Effector memory CD8-positive, alpha-beta T cell (primary cell): ENCODE results near the gene AP3S1.
"Not testable (repeated sequence)": the region's sequence is repeated elsewhere in the genome, so short reads cannot be mapped to it uniquely, and the experiment has no call there.

Experiments
- ATAC-seq: fragments of 150-1000 bp; cut with Tn5 transposase; replicated peaks from 2 replicates; pipeline ENCODE4 v1.10.0; 2021; ENCODE audit warnings: mild to moderate bottlenecking, moderate library complexity
- DNase-seq, 3 experiments: peaks; one replicate each; pipeline ENCODE4 v3.0.0; 2021
- H3K27ac Mint-ChIP-seq, 2 donors: one replicate each; pipeline ENCODE4 v1.8.0; 2022; ENCODE audit warnings: mild to moderate bottlenecking in 2 of 2, mixed read lengths in 2 of 2, moderate library complexity in 2 of 2
- H3K27me3 Mint-ChIP-seq, 2 donors: one replicate each; pipeline ENCODE4 v1.8.0; 2022; ENCODE audit warnings: mixed read lengths in 2 of 2
- H3K36me3 Mint-ChIP-seq: one replicate; pipeline ENCODE4 v1.8.0; 2022; ENCODE audit warnings: mild to moderate bottlenecking, moderate library complexity, mixed read lengths; ENCODE audit not compliant: insufficient read depth
- H3K4me1 Mint-ChIP-seq, 2 donors: one replicate each; pipeline ENCODE4 v1.8.0; 2022; ENCODE audit warnings: low read depth in 2 of 2, mixed read lengths in 2 of 2
- H3K4me3 Mint-ChIP-seq, 2 donors: one replicate each; pipeline ENCODE4 v1.8.0; 2022; ENCODE audit warnings: mild to moderate bottlenecking in 2 of 2, mixed read lengths in 2 of 2, moderate library complexity in 2 of 2
- H3K9me3 Mint-ChIP-seq, 2 donors: one replicate each; pipeline ENCODE4 v1.8.0; 2022; ENCODE audit warnings: mixed read lengths in 2 of 2

The AP3S1 gene

GRCh38 chr5:115895821-115896220, 54.1 kb downstream of the AP3S1 start:
- H3K9me3 Mint-ChIP-seq: no peaks in the 10 kb centered on the region
- ATAC-seq (no peak), DNase-seq (no peak)
- H3K36me3 Mint-ChIP-seq: peaks cover 9% of the 10 kb centered on the region
- H3K4me1 Mint-ChIP-seq: no peaks in the 10 kb centered on the region
- H3K27ac Mint-ChIP-seq: no peak overlapping the region
- H3K27me3 Mint-ChIP-seq: no peaks in the 10 kb centered on the region
- no peak overlapping the region for H3K4me3 Mint-ChIP-seq

GRCh38 chr5:115898656-115899055, 56.9 kb downstream of the AP3S1 start:
- H3K27me3 Mint-ChIP-seq: no peaks in the 10 kb centered on the region
- no peaks in the 10 kb centered on the region for H3K9me3 Mint-ChIP-seq
- no peak overlapping the region for H3K4me3 Mint-ChIP-seq
- no peak overlapping the region for H3K27ac Mint-ChIP-seq
- no peaks in the 10 kb centered on the region for H3K4me1 Mint-ChIP-seq
- no peak for ATAC-seq
- DNase-seq: no peak
- peaks cover 9% of the 10 kb centered on the region for H3K36me3 Mint-ChIP-seq

DNA sequence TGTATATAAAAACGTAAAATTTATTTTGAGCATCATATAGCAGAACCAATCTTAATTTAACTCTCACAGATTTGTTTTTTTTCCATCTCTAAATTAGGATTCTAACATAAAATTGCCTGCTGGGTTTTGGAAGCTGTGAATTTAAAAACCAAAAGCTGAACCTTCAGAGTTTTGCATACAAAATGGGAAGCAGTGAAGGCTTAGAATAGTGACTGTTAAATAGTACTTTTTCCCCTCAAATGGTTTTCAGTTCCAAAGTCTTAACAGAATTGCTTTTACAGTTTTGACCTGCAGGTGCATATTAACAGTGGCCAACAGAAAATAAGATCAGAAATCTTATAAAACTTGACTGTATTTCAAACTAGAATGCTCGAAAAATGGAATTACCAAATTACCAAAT, 65.4 kb downstream of the AP3S1 start:
- no peak overlapping the region for H3K4me3 Mint-ChIP-seq
- DNase-seq (no peak), ATAC-seq (no peak)
- H3K27ac Mint-ChIP-seq: no peak overlapping the region
- no peaks in the 10 kb centered on the region for H3K9me3 Mint-ChIP-seq
- H3K4me1 Mint-ChIP-seq: no peaks in the 10 kb centered on the region
- H3K27me3 Mint-ChIP-seq: no peaks in the 10 kb centered on the region
- no peaks in the 10 kb centered on the region for H3K36me3 Mint-ChIP-seq

DNA sequence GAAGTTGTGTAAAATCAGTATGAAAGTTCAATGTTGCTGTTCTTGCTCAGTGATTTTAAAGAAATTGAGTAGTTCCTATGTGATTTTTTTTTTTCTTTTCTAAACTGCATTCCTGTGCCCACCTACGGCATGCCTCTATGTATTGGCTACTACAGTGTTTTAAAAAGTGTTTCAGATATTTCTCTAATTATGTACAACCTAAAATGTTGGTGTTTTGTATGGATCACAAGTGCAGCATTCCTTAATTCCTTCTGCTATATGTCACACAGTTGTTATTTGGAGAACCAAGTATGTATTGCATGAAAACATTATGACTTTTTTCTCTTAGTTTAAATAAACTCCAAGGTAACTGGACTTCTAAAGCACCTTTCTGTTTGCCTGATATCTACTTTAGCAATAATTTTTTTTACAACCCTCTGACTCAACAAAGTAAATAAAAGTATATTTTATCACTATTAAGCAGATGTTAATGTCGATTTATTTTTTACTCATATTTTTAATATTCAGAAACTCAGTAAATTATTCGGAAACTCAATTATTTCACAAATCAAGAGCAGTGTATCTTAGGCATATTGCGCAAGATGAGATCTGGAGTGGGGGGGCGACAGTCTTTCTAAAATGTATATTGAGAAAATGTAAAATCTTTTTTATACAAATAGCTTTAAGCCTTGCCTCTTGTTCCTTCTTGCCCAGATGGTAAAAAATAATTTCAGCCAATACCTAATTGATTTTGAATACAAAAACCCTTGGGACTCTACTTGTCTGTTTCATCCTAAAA, 72.1 kb downstream of the AP3S1 start:
- not testable (repeated sequence) for DNase-seq, ATAC-seq, H3K36me3 Mint-ChIP-seq, H3K27ac Mint-ChIP-seq, H3K27me3 Mint-ChIP-seq, H3K4me1 Mint-ChIP-seq, H3K9me3 Mint-ChIP-seq, H3K4me3 Mint-ChIP-seq

DNA sequence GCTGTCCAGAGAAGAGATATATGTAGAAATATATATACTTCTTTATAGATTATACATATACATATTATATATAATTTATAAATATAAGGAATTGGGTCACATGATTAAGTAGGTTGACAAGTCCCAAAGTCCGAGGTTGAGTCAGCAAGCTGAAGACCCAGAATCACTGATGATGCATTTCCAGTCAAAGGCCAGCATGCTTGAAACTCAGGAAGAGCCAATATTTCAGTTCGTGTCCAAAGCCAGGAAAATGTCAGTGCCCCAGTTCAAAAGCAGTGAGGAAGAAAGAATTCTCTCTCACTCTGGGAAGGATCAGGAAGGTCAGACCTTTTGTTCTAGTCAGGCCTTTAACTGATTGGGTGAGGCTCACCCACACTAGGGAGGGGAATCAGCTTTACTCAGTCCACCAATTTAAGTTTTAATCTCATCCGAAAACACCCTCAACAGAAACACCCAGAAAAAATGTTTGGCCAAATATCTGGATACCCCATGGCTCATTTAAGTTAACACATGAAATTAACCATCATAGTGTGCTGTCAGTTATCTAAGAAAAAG, 78.5 kb downstream of the AP3S1 start:
- no peak overlapping the region for H3K27ac Mint-ChIP-seq
- no peaks in the 10 kb centered on the region for H3K9me3 Mint-ChIP-seq
- ATAC-seq: no peak
- no peaks in the 10 kb centered on the region for H3K36me3 Mint-ChIP-seq
- no peak for DNase-seq
- no peaks in the 10 kb centered on the region for H3K27me3 Mint-ChIP-seq
- no peaks in the 10 kb centered on the region for H3K4me1 Mint-ChIP-seq
- no peak overlapping the region for H3K4me3 Mint-ChIP-seq

GRCh38 chr5:115928578-115929407, 87.1 kb downstream of the AP3S1 start:
- H3K4me1 Mint-ChIP-seq, H3K9me3 Mint-ChIP-seq, H3K36me3 Mint-ChIP-seq, H3K27ac Mint-ChIP-seq, H3K27me3 Mint-ChIP-seq, ATAC-seq, H3K4me3 Mint-ChIP-seq, DNase-seq: not testable (repeated sequence)

DNA sequence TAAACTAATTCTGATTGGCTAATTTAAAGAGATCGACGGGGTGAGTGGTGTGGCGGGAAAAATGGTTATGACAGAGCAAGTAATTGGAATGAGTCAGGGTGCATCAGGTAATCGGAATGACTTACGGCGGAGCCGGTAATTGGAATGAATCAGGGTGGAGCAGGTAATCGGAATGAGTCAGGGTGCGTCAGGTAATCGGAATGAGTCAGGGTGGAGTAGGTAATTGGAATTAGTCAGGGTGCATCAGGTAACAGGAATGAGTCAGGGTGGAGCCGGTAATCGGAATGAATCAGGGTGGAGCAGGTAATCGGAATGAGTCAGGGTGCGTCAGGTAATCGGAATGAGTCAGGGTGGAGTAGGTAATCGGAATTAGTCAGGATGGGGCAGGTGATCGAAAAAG, 88.4 kb downstream of the AP3S1 start:
- not testable (repeated sequence) for H3K27me3 Mint-ChIP-seq, DNase-seq, H3K4me1 Mint-ChIP-seq, H3K36me3 Mint-ChIP-seq, H3K4me3 Mint-ChIP-seq, ATAC-seq, H3K27ac Mint-ChIP-seq, H3K9me3 Mint-ChIP-seq

DNA sequence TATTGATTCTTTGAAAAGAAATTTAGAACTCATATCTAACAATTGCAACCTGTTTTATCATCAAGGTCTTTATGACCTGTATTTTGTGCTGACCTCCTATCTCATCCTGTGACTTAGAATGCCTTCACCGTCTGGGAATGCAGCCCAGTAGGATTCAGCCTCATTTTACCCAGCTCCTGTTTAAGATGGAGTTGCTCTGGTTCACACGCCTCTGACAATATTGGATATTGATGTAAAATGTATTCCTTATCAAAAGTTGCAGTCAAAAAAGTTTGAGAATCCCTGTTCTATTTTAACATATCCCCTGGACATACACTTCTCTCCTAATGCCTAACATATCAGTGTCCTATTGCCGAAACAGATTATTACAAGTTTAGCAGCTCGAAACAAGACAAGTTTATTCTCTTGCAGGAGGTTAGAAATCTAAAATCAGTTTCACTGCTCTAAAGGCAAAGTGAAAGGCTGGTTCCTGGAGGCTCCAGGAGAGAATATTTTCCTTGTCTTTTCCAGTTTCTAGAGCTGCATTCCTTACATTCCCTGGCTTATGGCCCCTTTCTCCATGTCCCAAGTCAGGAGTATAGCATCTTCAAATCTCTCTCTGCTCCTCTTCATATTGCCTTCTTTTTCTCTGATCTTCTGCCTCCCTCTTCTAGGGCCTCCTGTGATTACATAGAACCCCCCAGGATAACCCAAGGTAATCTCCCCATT, 89.0 kb downstream of the AP3S1 start:
- H3K27me3 Mint-ChIP-seq: no peaks in the 10 kb centered on the region
- no peak for DNase-seq
- H3K4me1 Mint-ChIP-seq: no peaks in the 10 kb centered on the region
- H3K4me3 Mint-ChIP-seq: no peak overlapping the region
- ATAC-seq: no peak
- H3K36me3 Mint-ChIP-seq: no peaks in the 10 kb centered on the region
- no peaks in the 10 kb centered on the region for H3K9me3 Mint-ChIP-seq
- no peak overlapping the region for H3K27ac Mint-ChIP-seq

DNA sequence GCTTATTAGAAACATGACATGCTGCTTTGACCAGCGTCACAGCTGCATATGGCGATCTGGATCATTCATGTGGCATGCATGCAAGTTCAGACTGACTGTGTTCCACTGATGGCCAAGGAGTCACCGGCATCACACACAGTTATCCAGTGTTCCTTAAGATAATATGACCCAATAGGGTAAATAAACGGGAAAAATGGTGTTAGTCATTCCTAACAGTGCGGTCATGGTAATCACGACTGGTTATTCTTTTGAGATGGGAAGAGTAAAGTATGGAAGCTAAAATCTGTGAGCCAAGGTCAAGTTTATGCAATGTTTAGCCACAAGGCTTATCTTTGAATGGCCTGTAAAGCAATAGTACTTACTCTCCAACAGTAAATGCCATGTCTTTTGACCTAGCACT, 91.3 kb downstream of the AP3S1 start:
- Mint-ChIP-seq H3K4me1 (no peaks in the 10 kb centered on the region), H3K36me3 (no peaks in the 10 kb centered on the region), H3K4me3 (no peak overlapping the region), H3K9me3 (no peaks in the 10 kb centered on the region), H3K27me3 (no peaks in the 10 kb centered on the region), H3K27ac (no peak overlapping the region)
- ATAC-seq: no peak
- no peak for DNase-seq

GRCh38 chr5:115934388-115934974, 92.7 kb downstream of the AP3S1 start:
- Mint-ChIP-seq H3K36me3 (no peaks in the 10 kb centered on the region), H3K9me3 (no peaks in the 10 kb centered on the region), H3K27ac (no peak overlapping the region), H3K27me3 (no peaks in the 10 kb centered on the region), H3K4me1 (no peaks in the 10 kb centered on the region), H3K4me3 (no peak overlapping the region)
- DNase-seq: no peak
- ATAC-seq: no peak

DNA sequence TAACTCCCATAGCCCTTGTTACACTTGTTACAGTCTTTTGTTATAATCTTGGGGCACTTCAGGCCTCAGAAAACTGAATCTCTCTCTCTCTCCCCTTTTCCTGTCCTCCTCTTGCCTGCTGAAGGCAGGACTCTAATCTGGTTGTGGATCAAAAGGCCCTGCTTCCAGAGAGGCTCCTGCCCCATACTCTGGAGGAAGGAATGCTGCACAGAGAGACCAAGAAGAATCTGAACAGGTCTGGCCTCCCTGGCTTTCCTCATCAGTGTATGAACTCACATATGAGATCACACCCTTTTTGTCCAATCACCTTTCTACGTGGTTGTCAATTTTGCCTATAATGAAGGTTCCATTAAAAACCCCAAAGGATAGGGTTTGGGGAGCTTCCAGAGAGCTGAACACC, 94.3 kb downstream of the AP3S1 start:
- Mint-ChIP-seq H3K4me1 (no peaks in the 10 kb centered on the region), H3K27ac (no peak overlapping the region), H3K27me3 (peaks cover 0 to 1% of the 10 kb centered on the region in 2 donors), H3K4me3 (no peak overlapping the region), H3K36me3 (no peaks in the 10 kb centered on the region), H3K9me3 (no peaks in the 10 kb centered on the region)
- ATAC-seq: no peak
- no peak for DNase-seq

GRCh38 chr5:115939059-115939458, 97.3 kb downstream of the AP3S1 start:
- Mint-ChIP-seq H3K27me3 (peaks cover 0 to 12% of the 10 kb centered on the region in 2 donors), H3K27ac (no peak overlapping the region), H3K4me1 (no peaks in the 10 kb centered on the region), H3K36me3 (no peaks in the 10 kb centered on the region), H3K9me3 (no peaks in the 10 kb centered on the region), H3K4me3 (no peak overlapping the region)
- no peak for DNase-seq
- no peak for ATAC-seq

- no peak for ATAC-seq
- peaks cover 0 to 13% of the 10 kb centered on the region in 2 donors for H3K27me3 Mint-ChIP-seq
- no peak overlapping the region for H3K4me3 Mint-ChIP-seq
- no peaks in the 10 kb centered on the region for H3K9me3 Mint-ChIP-seq
- H3K4me1 Mint-ChIP-seq: no peaks in the 10 kb centered on the region
- no peak overlapping the region for H3K27ac Mint-ChIP-seq
- no peaks in the 10 kb centered on the region for H3K36me3 Mint-ChIP-seq
- no peak for DNase-seq
Measured at GRCh38 chr5:115940080-115940810, 98.5 kb downstream of the AP3S1 start.
